ENCODE results near the gene MCM10. TPM values are rescaled to one million over a fixed set of nuclear protein-coding genes. Genes with fewer than 3 reads are reported as not detected.

Gene MCM10
- total RNA-seq, 2 donors from 2014 or later, result 38.2 to 44.8 TPM

DNA sequence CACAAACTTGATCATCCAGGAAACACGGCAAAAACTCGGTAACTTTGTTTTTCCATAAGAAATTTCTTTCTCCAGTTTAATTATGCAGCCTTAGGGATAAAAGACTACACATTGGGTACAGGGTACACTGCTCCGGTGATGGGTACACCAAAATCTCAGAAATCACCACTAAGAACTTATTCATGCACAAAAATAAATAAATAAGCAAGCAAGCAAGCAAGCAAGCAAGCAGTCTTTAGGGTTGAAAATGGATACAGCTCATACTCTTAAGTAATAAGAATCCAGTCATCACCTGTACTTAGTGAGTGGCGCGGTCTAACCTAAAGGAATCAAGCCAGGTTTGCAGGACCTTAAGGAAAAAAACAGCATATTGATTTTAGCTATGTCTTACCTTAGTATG, 30.0 kb downstream of the MCM10 start:
- TF ChIP-seq, protein P1, sequence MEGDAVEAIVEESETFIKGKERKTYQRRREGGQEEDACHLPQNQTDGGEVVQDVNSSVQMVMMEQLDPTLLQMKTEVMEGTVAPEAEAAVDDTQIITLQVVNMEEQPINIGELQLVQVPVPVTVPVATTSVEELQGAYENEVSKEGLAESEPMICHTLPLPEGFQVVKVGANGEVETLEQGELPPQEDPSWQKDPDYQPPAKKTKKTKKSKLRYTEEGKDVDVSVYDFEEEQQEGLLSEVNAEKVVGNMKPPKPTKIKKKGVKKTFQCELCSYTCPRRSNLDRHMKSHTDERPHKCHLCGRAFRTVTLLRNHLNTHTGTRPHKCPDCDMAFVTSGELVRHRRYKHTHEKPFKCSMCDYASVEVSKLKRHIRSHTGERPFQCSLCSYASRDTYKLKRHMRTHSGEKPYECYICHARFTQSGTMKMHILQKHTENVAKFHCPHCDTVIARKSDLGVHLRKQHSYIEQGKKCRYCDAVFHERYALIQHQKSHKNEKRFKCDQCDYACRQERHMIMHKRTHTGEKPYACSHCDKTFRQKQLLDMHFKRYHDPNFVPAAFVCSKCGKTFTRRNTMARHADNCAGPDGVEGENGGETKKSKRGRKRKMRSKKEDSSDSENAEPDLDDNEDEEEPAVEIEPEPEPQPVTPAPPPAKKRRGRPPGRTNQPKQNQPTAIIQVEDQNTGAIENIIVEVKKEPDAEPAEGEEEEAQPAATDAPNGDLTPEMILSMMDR (conservative IDR thresholded peaks at IDR 0.05), result no peak
- H3K27ac Mint-ChIP-seq, result peak overlapping the region; percentile 3
- H3K9ac ChIP-seq (ENCODE audit: extremely low read depth, low read length, poor library complexity, severe bottlenecking), result no peak overlapping the region
- no peak overlapping the region for H3K27ac ChIP-seq (ENCODE audit: low read depth, low read length)
- 91 to 97% methylated on average over 4 to 5 of the region's 5 CpGs for whole genome bisulfite sequencing, 2 experiments (ENCODE audit: insufficient coverage in 1 of 2, insufficient read length in 1 of 2)
- peaks cover 11% of the 10 kb centered on the region for H3K9me3 ChIP-seq (ENCODE audit: control insufficient read depth, low read length)
- H3K27me3 ChIP-seq (ENCODE audit: control insufficient read depth, insufficient read depth, low read length, poor library complexity, severe bottlenecking), result no peaks in the 10 kb centered on the region
- H3K36me3 Mint-ChIP-seq (ENCODE audit: low read depth), result peaks cover 68% of the 10 kb centered on the region
- no peak overlapping the region for H3K4me3 ChIP-seq (ENCODE audit: low read length)
- peaks cover 81% of the 10 kb centered on the region for H3K36me3 ChIP-seq (ENCODE audit: control insufficient read depth, insufficient read depth, low read length)
- H3K27me3 Mint-ChIP-seq (ENCODE audit: insufficient read depth), result no peaks in the 10 kb centered on the region
- no peaks in the 10 kb centered on the region for H3K4me1 ChIP-seq (ENCODE audit: control insufficient read depth, insufficient read depth, low read length)
- DNase-seq, result no peak
- H3K4me3 Mint-ChIP-seq, result no peak overlapping the region
- H3K4me1 Mint-ChIP-seq, result no peaks in the 10 kb centered on the region
- peaks cover 5% of the 10 kb centered on the region for H3K9me3 Mint-ChIP-seq

GRCh38 chr10:13193637-13194036, 32.3 kb downstream of the MCM10 start:
- Histone ChIP-seq H3K9ac (ENCODE audit: extremely low read depth, low read length, poor library complexity, severe bottlenecking) (no peak overlapping the region), H3K36me3 (ENCODE audit: control insufficient read depth, insufficient read depth, low read length) (peaks cover 83% of the 10 kb centered on the region), H3K4me3 (ENCODE audit: low read length) (no peak overlapping the region), H3K27ac (ENCODE audit: low read depth, low read length) (no peak overlapping the region), H3K27me3 (ENCODE audit: control insufficient read depth, insufficient read depth, low read length, poor library complexity, severe bottlenecking) (no peaks in the 10 kb centered on the region), H3K4me1 (ENCODE audit: control insufficient read depth, insufficient read depth, low read length) (no peaks in the 10 kb centered on the region), H3K9me3 (ENCODE audit: control insufficient read depth, low read length) (no peaks in the 10 kb centered on the region)
- no peak for DNase-seq
- Mint-ChIP-seq H3K27ac (no peak overlapping the region), H3K4me1 (no peaks in the 10 kb centered on the region), H3K4me3 (no peak overlapping the region), H3K27me3 (ENCODE audit: insufficient read depth) (no peaks in the 10 kb centered on the region), H3K36me3 (ENCODE audit: low read depth) (peaks cover 68% of the 10 kb centered on the region), H3K9me3 (no peaks in the 10 kb centered on the region)
- TF ChIP-seq, protein P1 (conservative IDR thresholded peaks at IDR 0.05), result no peak
- 95% methylated on average over 7 of the region's 7 CpGs for WGBS, 2 experiments (ENCODE audit: insufficient coverage in 1 of 2, insufficient read length in 1 of 2)

DNA sequence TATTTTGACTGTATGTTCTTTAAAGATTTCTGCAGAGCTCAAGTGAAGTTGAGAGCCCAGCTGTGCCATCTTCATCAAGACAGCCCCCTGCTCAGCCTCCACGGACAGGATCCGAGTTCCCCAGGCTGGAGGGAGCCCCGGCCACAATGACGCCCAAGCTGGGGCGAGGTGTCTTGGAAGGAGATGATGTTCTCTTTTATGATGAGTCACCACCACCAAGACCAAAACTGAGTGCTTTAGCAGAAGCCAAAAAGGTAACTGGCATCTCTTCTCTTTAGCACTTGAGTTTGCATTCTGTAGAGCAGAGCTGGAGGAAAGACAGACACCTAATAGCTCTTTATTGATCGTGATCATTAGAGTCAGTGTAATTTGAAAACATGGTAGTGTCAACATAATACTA, 33.7 kb downstream of the MCM10 start:
- H3K36me3 ChIP-seq (ENCODE audit: control insufficient read depth, insufficient read depth, low read length), result peaks cover 86% of the 10 kb centered on the region
- H3K4me1 Mint-ChIP-seq, result no peaks in the 10 kb centered on the region
- H3K4me3 ChIP-seq (ENCODE audit: low read length), result no peak overlapping the region
- no peak overlapping the region for H3K9ac ChIP-seq (ENCODE audit: extremely low read depth, low read length, poor library complexity, severe bottlenecking)
- H3K27ac Mint-ChIP-seq, result no peak overlapping the region
- no peaks in the 10 kb centered on the region for H3K27me3 ChIP-seq (ENCODE audit: control insufficient read depth, insufficient read depth, low read length, poor library complexity, severe bottlenecking)
- H3K27ac ChIP-seq (ENCODE audit: low read depth, low read length), result no peak overlapping the region
- H3K4me1 ChIP-seq (ENCODE audit: control insufficient read depth, insufficient read depth, low read length), result no peaks in the 10 kb centered on the region
- 94 to 98% methylated on average over 3 to 6 of the region's 6 CpGs for WGBS, 2 experiments (ENCODE audit: insufficient coverage in 1 of 2, insufficient read length in 1 of 2)
- H3K9me3 ChIP-seq (ENCODE audit: control insufficient read depth, low read length), result no peaks in the 10 kb centered on the region
- H3K9me3 Mint-ChIP-seq, result no peaks in the 10 kb centered on the region
- H3K36me3 Mint-ChIP-seq (ENCODE audit: low read depth), result peaks cover 72% of the 10 kb centered on the region
- H3K27me3 Mint-ChIP-seq (ENCODE audit: insufficient read depth), result no peaks in the 10 kb centered on the region
- no peak overlapping the region for H3K4me3 Mint-ChIP-seq
- TF ChIP-seq, protein P1 (conservative IDR thresholded peaks at IDR 0.05), result no peak
- DNase-seq, result no peak
